Osteocyte (in vitro differentiated cells): ENCODE data around the gene MYO1B. TPM values are rescaled to one million over a fixed set of nuclear protein-coding genes. Genes with fewer than 3 reads are reported as not detected.
A peak's percentile ranks its signal among the peaks of the same experiment; 100 is the strongest.

Experiments used
- DNase-seq: peaks from one replicate; pipeline ENCODE4 v3.0.0; 2021; ENCODE audit warnings: mixed read lengths; ENCODE audit not compliant: unreplicated experiment; ENCODE audit errors: extremely low spot score
- H3K27ac Mint-ChIP-seq: one replicate; pipeline ENCODE4 v1.8.0; 2021; ENCODE audit warnings: mild to moderate bottlenecking, mixed read lengths; ENCODE audit not compliant: unreplicated experiment
- H3K27me3 Mint-ChIP-seq: one replicate; pipeline ENCODE4 v1.8.0; 2021; ENCODE audit warnings: mixed read lengths; ENCODE audit not compliant: unreplicated experiment
- H3K36me3 Mint-ChIP-seq: one replicate; pipeline ENCODE4 v1.8.0; 2021; ENCODE audit warnings: mixed read lengths; ENCODE audit not compliant: unreplicated experiment
- H3K4me1 Mint-ChIP-seq: one replicate; pipeline ENCODE4 v1.8.0; 2021; ENCODE audit warnings: mixed read lengths; ENCODE audit not compliant: unreplicated experiment
- H3K4me3 Mint-ChIP-seq: one replicate; pipeline ENCODE4 v1.8.0; 2021; ENCODE audit warnings: mild to moderate bottlenecking, moderate library complexity, mixed read lengths; ENCODE audit not compliant: unreplicated experiment
- H3K9me3 Mint-ChIP-seq: one replicate; pipeline ENCODE4 v1.8.0; 2021; ENCODE audit warnings: mixed read lengths; ENCODE audit not compliant: unreplicated experiment
- CTCF ChIP-seq: fragments of 200-600 bp; sonication (generic); IDR thresholded peaks from 2 replicates; pipeline ENCODE4 v1.5.0; 2021; ENCODE audit warnings: antibody characterized with exemption, mild to moderate bottlenecking, moderate library complexity
- total RNA-seq: library from RNA; stranded (reverse); gene quantifications from 2 replicates; pipeline ENCODE4 v1.2.1, GENCODE V29; 2021

The MYO1B gene
- total RNA-seq, 1 donor from 2014 or later: 91.1 TPM

GRCh38 chr2:191327484-191327883 is 82.3 kb downstream of the MYO1B start:
- peaks cover 11% of the 10 kb centered on the region for H3K9me3 Mint-ChIP-seq
- no peak overlapping the region for H3K27ac Mint-ChIP-seq
- no peaks in the 10 kb centered on the region for H3K27me3 Mint-ChIP-seq
- TF ChIP-seq CTCF: no peak
- H3K4me1 Mint-ChIP-seq: peaks cover 11% of the 10 kb centered on the region
- H3K36me3 Mint-ChIP-seq: peaks cover 26% of the 10 kb centered on the region
- no peak overlapping the region for H3K4me3 Mint-ChIP-seq
- DNase-seq: no peak

- peaks cover 28% of the 10 kb centered on the region for H3K36me3 Mint-ChIP-seq
- DNase-seq: no peak
- peaks cover 7% of the 10 kb centered on the region for H3K4me1 Mint-ChIP-seq
- H3K27ac Mint-ChIP-seq: no peak overlapping the region
- H3K4me3 Mint-ChIP-seq: no peak overlapping the region
- no peaks in the 10 kb centered on the region for H3K27me3 Mint-ChIP-seq
- H3K9me3 Mint-ChIP-seq: peaks cover 11% of the 10 kb centered on the region
- no peak for TF ChIP-seq CTCF
Observed at GRCh38 chr2:191328150-191328809, 83.1 kb downstream of the MYO1B start.

GRCh38 chr2:191329841-191330240 is 84.6 kb downstream of the MYO1B start:
- Mint-ChIP-seq H3K27me3 (no peaks in the 10 kb centered on the region), H3K27ac (no peak overlapping the region), H3K9me3 (peaks cover 11% of the 10 kb centered on the region), H3K4me1 (peaks cover 19% of the 10 kb centered on the region), H3K36me3 (peaks cover 26% of the 10 kb centered on the region), H3K4me3 (no peak overlapping the region)
- no peak for TF ChIP-seq CTCF
- DNase-seq: no peak

GRCh38 chr2:191333911-191334357 is 88.7 kb downstream of the MYO1B start:
- peaks cover 21% of the 10 kb centered on the region for H3K4me1 Mint-ChIP-seq
- peak overlapping the region; percentile 30 for H3K4me3 Mint-ChIP-seq
- H3K9me3 Mint-ChIP-seq: no peaks in the 10 kb centered on the region
- peak overlapping the region; percentile 89 for H3K27ac Mint-ChIP-seq
- H3K36me3 Mint-ChIP-seq: peaks cover 22% of the 10 kb centered on the region
- no peaks in the 10 kb centered on the region for H3K27me3 Mint-ChIP-seq
- TF ChIP-seq CTCF: no peak
- DNase-seq: no peak

- peaks cover 12% of the 10 kb centered on the region for H3K36me3 Mint-ChIP-seq
- no peak overlapping the region for H3K4me3 Mint-ChIP-seq
- H3K4me1 Mint-ChIP-seq: peaks cover 22% of the 10 kb centered on the region
- DNase-seq: no peak
- no peaks in the 10 kb centered on the region for H3K27me3 Mint-ChIP-seq
- H3K9me3 Mint-ChIP-seq: no peaks in the 10 kb centered on the region
- TF ChIP-seq CTCF: no peak
- H3K27ac Mint-ChIP-seq: no peak overlapping the region
Observed at GRCh38 chr2:191335875-191336464, 90.8 kb downstream of the MYO1B start.
